Keratinocyte (primary cell): ENCODE measurements around the gene NRARP. TPM values are rescaled to one million over a fixed set of nuclear protein-coding genes. Genes with fewer than 3 reads are reported as not detected.
"Not testable (repeated sequence)": the region's sequence is repeated elsewhere in the genome, so short reads cannot be mapped to it uniquely, and the experiment has no call there.

ENCODE experiments used
- DNase-seq: peaks from one replicate; pipeline ENCODE4 v3.0.0-alpha.2; 2011; ENCODE audit warnings: low read depth, missing footprints, low spot score
- FAIRE-seq: peaks from 2 replicates; lab custom pipeline; 2011; peaks lifted over from hg19 to GRCh38; lab: Jason Lieb, UNC
- H2AFZ ChIP-seq: 2 replicates; pipeline ENCODE4 v1.6.0; 2012; ENCODE audit warnings: low read length, control low read depth, inconsistent platforms; ENCODE audit not compliant: control insufficient read depth
- H3K27ac ChIP-seq: 2 replicates; pipeline ENCODE4 v1.5.1; 2011; ENCODE audit warnings: low read length; ENCODE audit not compliant: control insufficient read depth, insufficient read depth
- H3K27me3 ChIP-seq: 3 replicates; pipeline ENCODE4 v1.6.0; 2011; ENCODE audit warnings: low read length; ENCODE audit not compliant: control insufficient read depth, insufficient read depth; ENCODE audit errors: extremely low read depth
- H3K36me3 ChIP-seq, 2 experiments: 2 replicates in 1 of 2; 3 replicates in 1 of 2; pipeline ENCODE4 v1.5.1; 2011; ENCODE audit warnings: low read length in 2 of 2, mild to moderate bottlenecking in 1 of 2; ENCODE audit not compliant: control insufficient read depth in 2 of 2, insufficient read depth in 2 of 2; ENCODE audit errors: extremely low read depth in 1 of 2
- H3K4me1 ChIP-seq: 3 replicates; pipeline ENCODE4 v1.5.1; 2011; ENCODE audit warnings: low read length; ENCODE audit not compliant: control insufficient read depth, insufficient read depth; ENCODE audit errors: extremely low read depth
- H3K4me2 ChIP-seq: 3 replicates; pipeline ENCODE4 v1.6.0; 2011; ENCODE audit warnings: low read depth, low read length; ENCODE audit not compliant: control insufficient read depth, insufficient read depth; ENCODE audit errors: extremely low read depth
- H3K4me3 ChIP-seq, 3 experiments: fragments of 200-600 bp in 1 of 3; sonication (generic) in 1 of 3; 2 replicates in 2 of 3; 3 replicates in 1 of 3; pipeline ENCODE4 v1.5.1; 2011 to 2016; ENCODE audit warnings: low read length in 3 of 3, mild to moderate bottlenecking in 3 of 3, control low read depth in 2 of 3, inconsistent platforms in 1 of 3, low read depth in 1 of 3, mixed read lengths in 1 of 3, mixed run types in 1 of 3, moderate library complexity in 1 of 3; ENCODE audit not compliant: control insufficient read depth in 2 of 3, insufficient read depth in 2 of 3; ENCODE audit errors: extremely low read depth in 1 of 3
- H3K79me2 ChIP-seq: 2 replicates; pipeline ENCODE4 v1.6.0; 2012; ENCODE audit warnings: low read length; ENCODE audit not compliant: control insufficient read depth, insufficient read depth
- H3K9ac ChIP-seq: 3 replicates; pipeline ENCODE4 v1.6.0; 2011; ENCODE audit warnings: low read length; ENCODE audit not compliant: control insufficient read depth, insufficient read depth; ENCODE audit errors: extremely low read depth
- H3K9me1 ChIP-seq: 3 replicates; pipeline ENCODE4 v1.6.0; 2011; ENCODE audit warnings: low read length; ENCODE audit not compliant: control insufficient read depth, insufficient read depth; ENCODE audit errors: extremely low read depth
- H3K9me3 ChIP-seq: 2 replicates; pipeline ENCODE4 v1.5.1; 2012; ENCODE audit warnings: low read depth, low read length; ENCODE audit not compliant: control insufficient read depth
- H4K20me1 ChIP-seq: 3 replicates; pipeline ENCODE4 v1.6.0; 2011; ENCODE audit warnings: low read length; ENCODE audit not compliant: control insufficient read depth, insufficient read depth; ENCODE audit errors: extremely low read depth
- EZH2 ChIP-seq: IDR thresholded peaks from one replicate; pipeline ENCODE4 v1.6.1; 2012; ENCODE audit warnings: inconsistent platforms, mild to moderate bottlenecking, low read length, moderate library complexity
- dilution Hi-C: fragments of 300-500 bp; cut with MboI; formaldehyde crosslinking; loops from one replicate; pipeline ENCODE4 v1.7.0; 2020; ENCODE audit warnings: low sequenced_read_pairs; ENCODE audit not compliant: extremely low pct_ligation_motif_present
- polyA plus RNA-seq, 5 experiments: library from polyadenylated mRNA; depleted of rRNA in 3 of 5; stranded (reverse) in 3 of 5; stranded (forward) in 1 of 5; unstranded in 1 of 5; fragments of >200 nt; gene quantifications; 1 replicate in 1 of 5; 2 replicates in 3 of 5; 3 replicates in 1 of 5; pipeline versions ENCODE4 v1.2.1 to v1.2.3, GENCODE V29; 2011 to 2012; ENCODE audit warnings: missing spikeins in 2 of 5, low read depth in 1 of 5, low replicate concordance in 1 of 5
- TF ChIP-seq, protein P1 (sequence below), 3 experiments: IDR thresholded peaks in 1 of 3; conservative IDR thresholded peaks in 1 of 3; optimal IDR thresholded peaks in 1 of 3; 2 replicates in 2 of 3; 3 replicates in 1 of 3; pipeline versions ENCODE3 to v1.5.1; 2011; ENCODE audit warnings: low read length in 3 of 3, mild to moderate bottlenecking in 3 of 3, moderate library complexity in 2 of 3, control low read depth in 1 of 3, inconsistent platforms in 1 of 3; ENCODE audit not compliant: insufficient read depth in 2 of 3; ENCODE audit errors: extremely low read depth in 1 of 3

Gene NRARP
- polyA plus RNA-seq, 1 donor (not counting 4 experiments of a cell fraction or from before 2014, with no cell fraction given): 2.4 TPM

DNA sequence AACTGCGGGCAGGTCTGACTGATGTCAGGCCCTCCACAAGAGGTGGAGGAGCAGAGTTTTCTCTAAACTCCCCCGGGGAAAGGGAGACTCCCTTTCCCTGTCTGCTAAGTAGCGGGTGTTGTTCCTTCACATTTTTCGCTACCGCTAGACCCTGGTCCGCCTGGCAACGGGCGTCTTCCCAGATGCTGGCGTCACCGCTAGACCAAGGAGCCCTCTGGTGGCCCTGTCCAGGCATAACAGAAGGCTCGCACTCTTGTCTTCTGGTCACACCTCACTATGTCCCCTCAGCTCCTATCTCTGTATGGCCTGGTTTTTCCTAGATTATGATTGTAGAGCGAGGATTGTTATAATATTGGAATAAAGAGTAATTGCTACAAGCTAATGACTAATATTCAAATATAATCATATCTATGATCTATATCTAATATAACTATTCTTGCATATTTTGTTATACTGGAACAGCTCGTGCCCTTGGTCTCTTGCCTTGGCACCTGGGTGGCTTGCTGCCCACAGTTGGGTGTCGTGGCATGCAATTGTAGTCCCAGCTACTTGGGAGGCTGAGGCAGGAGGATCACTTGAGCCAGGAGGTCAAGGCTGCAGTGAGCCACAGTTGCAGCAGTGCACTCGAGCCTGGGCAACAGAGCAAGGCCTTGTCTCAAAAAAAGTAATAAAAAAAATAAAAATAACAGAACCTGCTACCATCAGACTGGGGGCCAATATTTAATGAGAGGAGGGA is 39.7 kb downstream of the NRARP start:
- H3K27me3 ChIP-seq, H3K4me2 ChIP-seq, H4K20me1 ChIP-seq, H2AFZ ChIP-seq, DNase-seq, H3K9me3 ChIP-seq, H3K27ac ChIP-seq, H3K9ac ChIP-seq, H3K4me1 ChIP-seq, H3K9me1 ChIP-seq, FAIRE-seq, dilution Hi-C loops, H3K4me3 ChIP-seq, H3K79me2 ChIP-seq: not testable (repeated sequence)
- TF ChIP-seq, protein P1, sequence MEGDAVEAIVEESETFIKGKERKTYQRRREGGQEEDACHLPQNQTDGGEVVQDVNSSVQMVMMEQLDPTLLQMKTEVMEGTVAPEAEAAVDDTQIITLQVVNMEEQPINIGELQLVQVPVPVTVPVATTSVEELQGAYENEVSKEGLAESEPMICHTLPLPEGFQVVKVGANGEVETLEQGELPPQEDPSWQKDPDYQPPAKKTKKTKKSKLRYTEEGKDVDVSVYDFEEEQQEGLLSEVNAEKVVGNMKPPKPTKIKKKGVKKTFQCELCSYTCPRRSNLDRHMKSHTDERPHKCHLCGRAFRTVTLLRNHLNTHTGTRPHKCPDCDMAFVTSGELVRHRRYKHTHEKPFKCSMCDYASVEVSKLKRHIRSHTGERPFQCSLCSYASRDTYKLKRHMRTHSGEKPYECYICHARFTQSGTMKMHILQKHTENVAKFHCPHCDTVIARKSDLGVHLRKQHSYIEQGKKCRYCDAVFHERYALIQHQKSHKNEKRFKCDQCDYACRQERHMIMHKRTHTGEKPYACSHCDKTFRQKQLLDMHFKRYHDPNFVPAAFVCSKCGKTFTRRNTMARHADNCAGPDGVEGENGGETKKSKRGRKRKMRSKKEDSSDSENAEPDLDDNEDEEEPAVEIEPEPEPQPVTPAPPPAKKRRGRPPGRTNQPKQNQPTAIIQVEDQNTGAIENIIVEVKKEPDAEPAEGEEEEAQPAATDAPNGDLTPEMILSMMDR (optimal IDR thresholded peaks at IDR 0.05 in 1 of 3, IDR thresholded peaks at IDR 0.05 in 1 of 3, conservative IDR thresholded peaks at IDR 0.05 in 1 of 3; ENCODE audit: extremely low read depth in 1 of 3, insufficient read depth in 2 of 3, low read length in 3 of 3): peak in 1 of 3 experiments; percentile 37
- H3K36me3 ChIP-seq: peaks cover 23 to 32% of the 10 kb centered on the region in 2 experiments

- DNase-seq (no peak), FAIRE-seq (no peak)
- H3K9ac ChIP-seq: no peak overlapping the region
Observed at GRCh38 chr9:137256856-137257255, 45.2 kb downstream of the NRARP start.

More at GRCh38 chr9:137256856-137257255, 45.2 kb downstream of the NRARP start:
- H3K4me3 ChIP-seq: no peak overlapping the region
- H2AFZ ChIP-seq: no peak overlapping the region
- dilution Hi-C loops: no loop called here
- H3K27me3 ChIP-seq: no peaks in the 10 kb centered on the region
- no peaks in the 10 kb centered on the region for H3K9me3 ChIP-seq
- H3K4me1 ChIP-seq: peaks cover 15% of the 10 kb centered on the region
- H3K79me2 ChIP-seq: peaks cover 26% of the 10 kb centered on the region
- H4K20me1 ChIP-seq: no peaks in the 10 kb centered on the region
- H3K4me2 ChIP-seq: peak overlapping the region; percentile 91
- no peak for TF ChIP-seq EZH2
- TF ChIP-seq, protein P1 (optimal IDR thresholded peaks at IDR 0.05 in 1 of 3, IDR thresholded peaks at IDR 0.05 in 1 of 3, conservative IDR thresholded peaks at IDR 0.05 in 1 of 3; ENCODE audit: extremely low read depth in 1 of 3, insufficient read depth in 2 of 3, low read length in 3 of 3): no peak
- H3K9me1 ChIP-seq: no peaks in the 10 kb centered on the region
- H3K27ac ChIP-seq: no peak overlapping the region
- H3K36me3 ChIP-seq: peaks cover 8 to 22% of the 10 kb centered on the region in 2 experiments
